IMR-90 (cell line): ENCODE results near the gene DNAJB5. TPM values are rescaled to one million over a fixed set of nuclear protein-coding genes. Genes with fewer than 3 reads are reported as not detected.

ENCODE experiments used
- ATAC-seq: fragments of 200-7000 bp; cut with Tn5 transposase; 2 replicates; pipeline ENCODE4 v1.9.1; 2020; ENCODE audit warnings: low read depth, mild to moderate bottlenecking, moderate library complexity
- BruUV-seq: library from RNA; stranded (reverse); fragments of 400-500 nt; replicated peaks from 2 replicates; lab custom pipeline; 2021; lab: Mats Ljungman, UMichigan
- CTCF ChIA-PET: fragments of 300-600 bp; formaldehyde crosslinking; extraction: SDS; loops from one replicate; lab custom pipeline; 2021; ENCODE audit warnings: antibody characterized with exemption; lab: Yijun Ruan, JAX
- POLR2A ChIA-PET: fragments of 300-600 bp; sonication (Branson Sonifier 250); formaldehyde crosslinking; loops from one replicate; lab custom pipeline; 2022; ENCODE audit warnings: antibody characterized with exemption; ENCODE audit not compliant: unreplicated experiment; lab: Charles Lee
- DNase-seq: peaks from one replicate; pipeline ENCODE4 v3.0.0; 2013
- H2AFZ ChIP-seq: replicated peaks from 2 replicates; pipeline ENCODE3; 2013; ENCODE audit warnings: low read length, mild to moderate bottlenecking; ENCODE audit not compliant: poor library complexity
- H2AK5ac ChIP-seq: 2 replicates; pipeline ENCODE4 v1.6.1; 2013; ENCODE audit warnings: low read depth, low read length, inconsistent platforms
- H2AK9ac ChIP-seq: replicated peaks from 2 replicates; pipeline ENCODE3; 2013; ENCODE audit warnings: mild to moderate bottlenecking, low read depth, low read length, moderate library complexity; ENCODE audit not compliant: poor library complexity
- H2BK120ac ChIP-seq: 2 replicates; pipeline ENCODE4 v1.6.1; 2013; ENCODE audit warnings: low read depth, low read length, inconsistent platforms
- H2BK15ac ChIP-seq: 3 replicates; pipeline ENCODE4 v1.6.1; 2013; ENCODE audit warnings: low read depth, low read length, inconsistent platforms
- H2BK20ac ChIP-seq: 2 replicates; pipeline ENCODE4 v1.6.1; 2013; ENCODE audit warnings: low read depth, mild to moderate bottlenecking, inconsistent platforms, low read length, moderate library complexity
- H2BK5ac ChIP-seq: 2 replicates; pipeline ENCODE4 v1.6.1; 2013; ENCODE audit warnings: mild to moderate bottlenecking, low read depth, low read length, inconsistent platforms; ENCODE audit not compliant: poor library complexity, severe bottlenecking
- H3K14ac ChIP-seq: replicated peaks from 2 replicates; pipeline ENCODE4 v1.6.1; 2013; ENCODE audit warnings: low read depth, low read length, inconsistent platforms
- H3K18ac ChIP-seq: 2 replicates; pipeline ENCODE4 v1.6.1; 2013; ENCODE audit warnings: low read depth, low read length, control low read depth
- H3K23ac ChIP-seq: 2 replicates; pipeline ENCODE4 v1.6.1; 2013; ENCODE audit warnings: low read depth, low read length, inconsistent platforms
- H3K27ac ChIP-seq: 2 replicates; pipeline ENCODE4 v1.5.1; 2013; ENCODE audit warnings: mild to moderate bottlenecking, control low read depth, low read length; ENCODE audit not compliant: insufficient read depth
- H3K27me3 ChIP-seq: 2 replicates; pipeline ENCODE4 v1.6.1; 2013; ENCODE audit warnings: low read length; ENCODE audit not compliant: control insufficient read depth, insufficient read depth
- H3K36me3 ChIP-seq: 2 replicates; pipeline ENCODE4 v1.6.1; 2013; ENCODE audit warnings: low read length, mixed read lengths; ENCODE audit not compliant: control insufficient read depth, insufficient read depth
- H3K4ac ChIP-seq: 2 replicates; pipeline ENCODE4 v1.6.1; 2013; ENCODE audit warnings: low read depth, low read length, inconsistent platforms
- H3K4me1 ChIP-seq: 2 replicates; pipeline ENCODE4 v1.6.1; 2013; ENCODE audit warnings: low read length, mixed read lengths; ENCODE audit not compliant: control insufficient read depth, insufficient read depth
- H3K4me2 ChIP-seq: 2 replicates; pipeline ENCODE4 v1.6.1; 2013; ENCODE audit warnings: low read depth, mild to moderate bottlenecking, control low read depth, low read length, moderate library complexity
- H3K4me3 ChIP-seq: 2 replicates; pipeline ENCODE4 v1.5.1; 2013; ENCODE audit warnings: low read depth, mild to moderate bottlenecking, control low read depth, low read length, moderate library complexity; ENCODE audit not compliant: insufficient read depth
- H3K56ac ChIP-seq: 2 replicates; pipeline ENCODE4 v1.6.1; 2013; ENCODE audit warnings: low read length, inconsistent platforms; ENCODE audit not compliant: insufficient read depth; ENCODE audit errors: extremely low read depth
- H3K79me1 ChIP-seq, 2 experiments: 2 replicates each; pipeline ENCODE4 v1.6.1; 2013; ENCODE audit warnings: low read length in 2 of 2, inconsistent platforms in 1 of 2, low read depth in 1 of 2
- H3K9ac ChIP-seq: 2 replicates; pipeline ENCODE4 v1.6.1; 2013; ENCODE audit warnings: low read depth, low read length, control low read depth
- H3K9me1 ChIP-seq: 2 replicates; pipeline ENCODE4 v1.6.1; 2013; ENCODE audit warnings: low read length, inconsistent platforms; ENCODE audit not compliant: insufficient read depth
- H3K9me3 ChIP-seq: 2 replicates; pipeline ENCODE4 v1.6.1; 2013; ENCODE audit warnings: low read length; ENCODE audit not compliant: control insufficient read depth, insufficient read depth
- H4K20me1 ChIP-seq: 2 replicates; pipeline ENCODE4 v1.6.1; 2013; ENCODE audit warnings: low read length, inconsistent platforms; ENCODE audit not compliant: insufficient read depth
- H4K5ac ChIP-seq: 2 replicates; pipeline ENCODE4 v1.6.1; 2013; ENCODE audit warnings: mild to moderate bottlenecking, low read depth, low read length, control low read depth
- H4K8ac ChIP-seq, 2 experiments: 2 replicates each; pipeline ENCODE4 v1.6.1; 2013; ENCODE audit warnings: low read depth in 2 of 2, low read length in 2 of 2, control low read depth in 1 of 2, inconsistent platforms in 1 of 2
- H4K91ac ChIP-seq: 2 replicates; pipeline ENCODE4 v1.6.1; 2013; ENCODE audit warnings: low read depth, low read length, inconsistent platforms; ENCODE audit not compliant: insufficient read depth
- MAZ ChIP-seq: IDR thresholded peaks from 2 replicates; pipeline ENCODE4 v1.6.1; 2012; ENCODE audit warnings: low read depth, mild to moderate bottlenecking, low read length, improper control_type of control experiment, moderate library complexity, borderline replicate concordance
- MXI1 ChIP-seq: IDR thresholded peaks from 2 replicates; pipeline ENCODE4 v1.6.1; 2012; ENCODE audit warnings: low read depth, mild to moderate bottlenecking, low read length, moderate library complexity, borderline replicate concordance
- RFX5 ChIP-seq: IDR thresholded peaks from 2 replicates; pipeline ENCODE4 v1.8.0; 2012; ENCODE audit warnings: low read depth, mild to moderate bottlenecking, low read length, moderate library complexity
- WGBS, 2 experiments: methylation state at CpG; one replicate each; pipeline versions ENCODE4 v1.1.5 to v1.1.7; 2013; ENCODE audit warnings: missing lambda C conversion rate in 2 of 2; ENCODE audit not compliant: insufficient read length in 1 of 2; ENCODE audit errors: extremely low coverage in 2 of 2; 5-methylcytosine and 5-hydroxymethylcytosine counted together
- dilution Hi-C: fragments of 300-500 bp; cut with HindIII; formaldehyde crosslinking; loops from one replicate; pipeline ENCODE4 v1.14.3; 2018; ENCODE audit warnings: low sequenced_read_pairs; ENCODE audit not compliant: unreplicated experiment
- in situ Hi-C: fragments of 300-500 bp; cut with MboI; formaldehyde crosslinking; loops from 3 replicates; pipeline ENCODE4 v1.14.3; 2019; ENCODE audit warnings: low sequenced_read_pairs, inconsistent platforms, mixed read lengths
- intact Hi-C: fragments of 100-400 bp; cut with micrococcal nuclease; formaldehyde crosslinking; loops from 2 replicates; pipeline ENCODE4 v1.10.0; 2022
- polyA plus RNA-seq, 3 experiments: library from polyadenylated mRNA; depleted of rRNA; stranded (reverse); fragments of >200 nt; gene quantifications; 2 replicates each; pipeline ENCODE4 v1.2.3, GENCODE V29; 2012; ENCODE audit warnings: low replicate concordance in 1 of 3
- total RNA-seq: library from RNA; depleted of rRNA; stranded (reverse); fragments of >200 nt; gene quantifications from 2 replicates; pipeline ENCODE4 v1.2.3, GENCODE V29; 2012

DNAJB5 gene
- total and polyA plus RNA-seq, 2 of the 4 experiments (the other 2 are of a cell fraction) = 11.4 to 14.9 TPM

- TF ChIP-seq MXI1 = no peak
These were observed 2.9 kb downstream of the DNAJB5 start (continued) for GRCh38 chr9:34992376-34992951.

- Histone ChIP-seq H3K9me1 (peaks cover 38% of the 10 kb centered on the region), H2AFZ (peak overlapping the region; percentile 79), H3K4ac (peak overlapping the region; percentile 93), H4K8ac (peak overlapping the region; percentile 13 to 29; a peak in 2 of 4 replicates), H3K36me3 (peaks cover 19% of the 10 kb centered on the region), H4K5ac (peak overlapping the region; percentile 45), H2BK20ac (peak overlapping the region; percentile 85; the same call in 1 of the 2 replicates), H3K9me3 (no peaks in the 10 kb centered on the region), H3K27ac (peak overlapping the region; percentile 84), H3K4me2 (no peak overlapping the region), H3K56ac (no peak overlapping the region), H3K27me3 (no peaks in the 10 kb centered on the region), H3K4me1 (peaks cover 44% of the 10 kb centered on the region), H2BK15ac (peak overlapping the region; percentile 79; the same call in 2 of the 3 replicates), H4K20me1 (no peaks in the 10 kb centered on the region), H2BK120ac (peak overlapping the region; percentile 87), H2BK5ac (peak overlapping the region; percentile 60), H3K9ac (no peak overlapping the region), H3K4me3 (no peak overlapping the region), H3K18ac (peak overlapping the region; percentile 17; the same call in 1 of the 2 replicates), H4K91ac (peak overlapping the region; percentile 62; the same call in 1 of the 2 replicates), H3K14ac (0 out of 2 replicates have a peak overlapping the region, but pooled peaks have one; percentile 66), H2AK9ac (peak overlapping the region; percentile 18), H3K23ac (no peak overlapping the region), H3K79me1 (peaks cover 13 to 69% of the 10 kb centered on the region in 2 experiments), H2AK5ac (peak overlapping the region; percentile 96)
- intact Hi-C loops (loop anchor here (1.0 to 2.0 kb wide), 2 partner anchors 77 to 94 kb away; no protein-coding TSS in a partner anchor), dilution Hi-C loops (no loop called here), in situ Hi-C loops (no loop called here)
- TF ChIP-seq MAZ (peak; percentile 55; the same call in 1 of the 2 replicates), RFX5 (no peak)
- no TSS peak for BruUV-seq
- ATAC-seq (0 out of 2 replicates have a peak, but pooled peaks have one; percentile 1), DNase-seq (peak; percentile 61)
- ChIA-PET POLR2A (interaction anchor here (0.5 kb wide), 1 partner anchor 9 kb away, joined by 3 read pairs; no protein-coding TSS in a partner anchor), CTCF (interaction anchor here (1.0 to 2.6 kb wide), 5 partner anchors 16 to 94 kb away, joined by 3 to 14 read pairs (median 5); no protein-coding TSS in a partner anchor)
- WGBS, 2 experiments = no CpG with 5 or more reads among the region's 10 CpGs
These were observed 4.1 kb downstream of the DNAJB5 start for GRCh38 chr9:34993502-34994259.
